Hepatocyte (in vitro differentiated cells): ENCODE data around the gene MAP7. TPM values are rescaled to one million over a fixed set of nuclear protein-coding genes. Genes with fewer than 3 reads are reported as not detected.
"Not testable (repeated sequence)": the region's sequence is repeated elsewhere in the genome, so short reads cannot be mapped to it uniquely, and the experiment has no call there.

Source experiments
- DNase-seq: peaks from one replicate; pipeline ENCODE4 v3.0.0-alpha.2; 2016; ENCODE audit warnings: low spot score
- H2AFZ ChIP-seq: fragments of 200-600 bp; sonication (generic); 2 replicates; pipeline ENCODE4 v1.6.0; 2016; ENCODE audit warnings: antibody characterized with exemption, mild to moderate bottlenecking
- H3K27ac ChIP-seq: fragments of 200-600 bp; sonication (generic); 2 replicates; pipeline ENCODE4 v1.5.1; 2016; ENCODE audit warnings: mild to moderate bottlenecking
- H3K27me3 ChIP-seq: fragments of 200-600 bp; sonication (generic); 2 replicates; pipeline ENCODE4 v1.6.1; 2016
- H3K36me3 ChIP-seq: fragments of 200-600 bp; sonication (generic); replicated peaks from 2 replicates; pipeline ENCODE4 v1.5.1; 2016; ENCODE audit warnings: low read depth; ENCODE audit not compliant: insufficient read depth
- H3K4me1 ChIP-seq: fragments of 200-600 bp; sonication (generic); 2 replicates; pipeline ENCODE4 v1.5.1; 2016; ENCODE audit warnings: mild to moderate bottlenecking, moderate library complexity; ENCODE audit not compliant: insufficient read depth
- H3K4me2 ChIP-seq: fragments of 200-600 bp; sonication (generic); 2 replicates; pipeline ENCODE4 v1.6.0; 2016
- H3K4me3 ChIP-seq: fragments of 200-600 bp; sonication (generic); 2 replicates; pipeline ENCODE4 v1.5.1; 2016; ENCODE audit warnings: mild to moderate bottlenecking
- H3K79me2 ChIP-seq: fragments of 200-600 bp; sonication (generic); 2 replicates; pipeline ENCODE4 v1.6.0; 2017; ENCODE audit warnings: mild to moderate bottlenecking
- H3K9me2 ChIP-seq: fragments of 200-600 bp; sonication (generic); replicated peaks from 2 replicates; pipeline ENCODE4 v1.6.0; 2017; ENCODE audit warnings: mild to moderate bottlenecking; ENCODE audit not compliant: insufficient read depth
- H3K9me3 ChIP-seq: fragments of 200-600 bp; sonication (generic); 2 replicates; pipeline ENCODE4 v1.5.1; 2016; ENCODE audit warnings: low read depth, mild to moderate bottlenecking
- H4K20me1 ChIP-seq: fragments of 200-600 bp; sonication (generic); 2 replicates; pipeline ENCODE4 v1.6.0; 2016; ENCODE audit warnings: mild to moderate bottlenecking; ENCODE audit not compliant: insufficient read depth, poor library complexity, severe bottlenecking
- EZH2 ChIP-seq: fragments of 200-600 bp; sonication (generic); IDR thresholded peaks from 2 replicates; pipeline ENCODE4 v1.6.1; 2016; ENCODE audit warnings: antibody characterized with exemption, mild to moderate bottlenecking, borderline replicate concordance
- EZH2phosphoT487 ChIP-seq: fragments of 200-600 bp; sonication (generic); IDR thresholded peaks from one replicate; pipeline ENCODE4 v1.6.1; 2018; ENCODE audit warnings: antibody characterized with exemption, mild to moderate bottlenecking, low read depth, moderate library complexity; ENCODE audit not compliant: unreplicated experiment, severe bottlenecking
- WGBS: methylation state at CpG from one replicate; pipeline ENCODE4 v1.1.6; 2016; ENCODE audit warnings: low lambda C conversion rate; ENCODE audit errors: missing lambda C conversion rate; 5-methylcytosine and 5-hydroxymethylcytosine counted together
- polyA plus RNA-seq: library from polyadenylated mRNA; unstranded; fragments of >200 nt; fragmentation: Nextera tagmentation; extraction: Ambion mirVana; gene quantifications from 2 replicates; pipeline ENCODE4 v1.2.1, GENCODE V29; 2016
- total RNA-seq: library from RNA; depleted of rRNA; stranded (reverse); fragments of >200 nt; gene quantifications from 2 replicates; pipeline ENCODE4 v1.2.3, GENCODE V29; 2014
- TF ChIP-seq, protein P1 (sequence below): fragments of 200-600 bp; sonication (generic); IDR thresholded peaks from 2 replicates; pipeline ENCODE4 v1.5.1; 2016; ENCODE audit warnings: antibody characterized with exemption, mild to moderate bottlenecking; ENCODE audit not compliant: poor library complexity

Gene MAP7
- total and polyA plus RNA-seq, 2 experiments from 2014 or later = 13.4 to 22.9 TPM

DNA sequence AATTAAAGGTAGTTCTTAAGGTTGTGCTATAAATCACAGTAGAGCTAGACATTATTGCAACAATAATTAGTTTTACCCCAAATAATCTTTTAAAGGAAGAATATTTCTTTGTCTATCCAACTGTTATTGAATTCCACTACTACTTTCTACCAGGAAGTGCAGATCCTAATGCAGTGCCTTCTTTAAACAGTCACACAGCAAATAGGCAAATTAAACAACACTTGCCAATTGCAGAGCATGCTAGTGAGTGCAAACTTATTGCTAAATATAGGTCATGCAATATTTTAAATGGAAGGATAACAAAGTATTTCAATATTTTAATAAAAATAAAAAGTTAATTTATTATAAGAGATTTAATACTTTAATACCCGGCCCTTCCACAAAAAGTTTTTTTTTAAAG is 153.3 kb downstream of the MAP7 start:
- no peak overlapping the region for H2AFZ ChIP-seq
- no peaks in the 10 kb centered on the region for H3K79me2 ChIP-seq
- 98% methylated on average over 1 of the region's 1 CpG for WGBS
- no peaks in the 10 kb centered on the region for H3K36me3 ChIP-seq
- no peak overlapping the region for H3K4me2 ChIP-seq
- H3K27ac ChIP-seq = no peak overlapping the region
- H3K9me3 ChIP-seq = no peaks in the 10 kb centered on the region
- TF ChIP-seq, protein P1, sequence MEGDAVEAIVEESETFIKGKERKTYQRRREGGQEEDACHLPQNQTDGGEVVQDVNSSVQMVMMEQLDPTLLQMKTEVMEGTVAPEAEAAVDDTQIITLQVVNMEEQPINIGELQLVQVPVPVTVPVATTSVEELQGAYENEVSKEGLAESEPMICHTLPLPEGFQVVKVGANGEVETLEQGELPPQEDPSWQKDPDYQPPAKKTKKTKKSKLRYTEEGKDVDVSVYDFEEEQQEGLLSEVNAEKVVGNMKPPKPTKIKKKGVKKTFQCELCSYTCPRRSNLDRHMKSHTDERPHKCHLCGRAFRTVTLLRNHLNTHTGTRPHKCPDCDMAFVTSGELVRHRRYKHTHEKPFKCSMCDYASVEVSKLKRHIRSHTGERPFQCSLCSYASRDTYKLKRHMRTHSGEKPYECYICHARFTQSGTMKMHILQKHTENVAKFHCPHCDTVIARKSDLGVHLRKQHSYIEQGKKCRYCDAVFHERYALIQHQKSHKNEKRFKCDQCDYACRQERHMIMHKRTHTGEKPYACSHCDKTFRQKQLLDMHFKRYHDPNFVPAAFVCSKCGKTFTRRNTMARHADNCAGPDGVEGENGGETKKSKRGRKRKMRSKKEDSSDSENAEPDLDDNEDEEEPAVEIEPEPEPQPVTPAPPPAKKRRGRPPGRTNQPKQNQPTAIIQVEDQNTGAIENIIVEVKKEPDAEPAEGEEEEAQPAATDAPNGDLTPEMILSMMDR = no peak
- TF ChIP-seq EZH2phosphoT487 = no peak
- no peak for TF ChIP-seq EZH2
- no peaks in the 10 kb centered on the region for H3K27me3 ChIP-seq
- DNase-seq = no peak
- H3K9me2 ChIP-seq = no peaks in the 10 kb centered on the region
- no peaks in the 10 kb centered on the region for H4K20me1 ChIP-seq
- no peak overlapping the region for H3K4me3 ChIP-seq
- H3K4me1 ChIP-seq = no peaks in the 10 kb centered on the region

DNA sequence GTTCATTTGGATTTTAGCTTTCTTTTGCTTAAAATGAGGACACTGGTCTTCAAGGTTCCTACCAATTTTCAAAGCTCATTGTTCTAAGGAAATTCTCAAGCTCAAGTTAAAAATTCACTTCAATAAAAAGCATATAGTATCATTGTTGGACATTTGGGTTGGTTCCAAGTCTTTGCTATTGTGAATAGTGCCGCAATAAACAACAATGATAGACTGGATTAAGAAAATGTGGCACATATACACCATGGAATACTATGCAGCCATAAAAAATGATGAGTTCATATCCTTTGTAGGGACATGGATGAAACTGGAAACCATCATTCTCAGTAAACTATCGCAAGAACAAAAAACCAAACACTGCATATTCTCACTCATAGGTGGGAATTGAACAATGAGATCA is 159.3 kb downstream of the MAP7 start:
- H3K79me2 ChIP-seq, H3K27ac ChIP-seq, H3K27me3 ChIP-seq, H3K36me3 ChIP-seq, H4K20me1 ChIP-seq, H3K4me1 ChIP-seq, H3K9me2 ChIP-seq, H3K4me3 ChIP-seq, DNase-seq, H3K4me2 ChIP-seq, H3K9me3 ChIP-seq, H2AFZ ChIP-seq: not testable (repeated sequence)
- 98% methylated on average over 2 of the region's 2 CpGs for WGBS

DNA sequence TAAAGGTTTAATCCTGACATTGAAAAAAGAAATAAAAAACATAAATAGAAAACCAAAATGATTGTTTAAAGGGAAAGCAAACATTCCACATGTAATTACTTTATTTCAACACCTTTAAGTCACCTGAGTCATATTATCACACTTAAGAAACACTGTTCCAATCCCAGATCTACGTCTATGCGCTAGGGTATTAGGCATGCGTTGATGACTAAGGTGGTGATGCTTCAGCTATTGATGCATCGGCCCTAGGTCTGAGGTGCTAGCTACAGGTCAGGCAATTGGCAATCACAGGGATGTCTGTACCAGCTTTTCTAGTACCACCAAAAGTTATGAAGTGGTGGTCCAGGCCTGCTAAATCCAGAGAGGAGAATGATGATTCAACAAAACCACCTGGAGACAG is 162.9 kb downstream of the MAP7 start:
- Histone ChIP-seq H3K36me3 (no peaks in the 10 kb centered on the region), H3K27ac (no peak overlapping the region), H3K9me2 (no peaks in the 10 kb centered on the region), H3K27me3 (no peaks in the 10 kb centered on the region), H3K4me3 (no peak overlapping the region), H3K79me2 (no peaks in the 10 kb centered on the region), H3K4me1 (no peaks in the 10 kb centered on the region), H4K20me1 (no peaks in the 10 kb centered on the region), H3K4me2 (no peak overlapping the region), H3K9me3 (no peaks in the 10 kb centered on the region), H2AFZ (no peak overlapping the region)
- 97% methylated on average over 4 of the region's 4 CpGs for WGBS
- TF ChIP-seq EZH2phosphoT487 (no peak), EZH2 (no peak)
- TF ChIP-seq, protein P1 = no peak
- no peak for DNase-seq

DNA sequence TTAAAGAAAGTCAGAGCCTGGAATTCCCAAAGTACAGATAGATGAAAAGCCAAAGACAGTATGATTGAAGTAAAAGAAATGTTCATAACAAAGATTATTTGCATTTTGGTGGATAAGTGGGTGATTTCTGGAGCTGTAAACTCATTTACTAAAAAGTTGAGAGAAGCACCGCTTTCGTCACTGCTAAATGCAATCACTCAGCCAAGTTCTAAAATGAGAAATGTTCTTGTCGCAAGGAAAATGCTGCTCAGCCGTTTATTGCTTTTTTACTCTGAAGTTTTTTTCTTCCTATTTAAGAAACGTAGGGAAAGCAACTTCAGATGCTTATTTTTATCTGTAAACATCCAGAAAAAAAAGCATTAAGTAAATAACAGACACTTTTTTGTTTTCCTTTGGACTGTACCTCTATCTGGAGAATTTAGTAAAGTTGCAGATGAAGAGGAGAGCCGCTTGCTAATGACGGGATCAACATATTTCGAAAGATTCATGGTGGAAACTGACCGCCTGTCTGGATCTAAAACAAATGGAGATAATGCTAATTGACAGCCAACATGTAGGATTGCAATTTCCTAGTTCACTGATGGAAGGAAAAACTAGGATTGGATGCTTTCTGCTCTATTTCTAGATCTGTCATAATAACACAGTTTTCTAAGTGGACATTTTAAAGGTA is 166.8 kb downstream of the MAP7 start:
- H4K20me1 ChIP-seq = no peaks in the 10 kb centered on the region
- H3K79me2 ChIP-seq = no peaks in the 10 kb centered on the region
- no peaks in the 10 kb centered on the region for H3K27me3 ChIP-seq
- H2AFZ ChIP-seq = no peak overlapping the region
- H3K27ac ChIP-seq = no peak overlapping the region
- DNase-seq = no peak
- no peaks in the 10 kb centered on the region for H3K9me2 ChIP-seq
- no peak overlapping the region for H3K4me3 ChIP-seq
- WGBS = 81% methylated on average over 9 of the region's 9 CpGs
- H3K9me3 ChIP-seq = no peaks in the 10 kb centered on the region
- H3K4me1 ChIP-seq = no peaks in the 10 kb centered on the region
- H3K36me3 ChIP-seq = no peaks in the 10 kb centered on the region
- TF ChIP-seq EZH2 = no peak
- TF ChIP-seq, protein P1 = no peak
- H3K4me2 ChIP-seq = no peak overlapping the region
